22Rv1 (cell line): ENCODE measurements around the gene SMPDL3B.

Experiments used
- CTCF ChIP-seq: fragments of 450-650 bp; IDR thresholded peaks from 2 replicates; pipeline ENCODE4 v1.5.1; 2017; ENCODE audit warnings: mild to moderate bottlenecking
- ZFX ChIP-seq: fragments of 450-650 bp; IDR thresholded peaks from 2 replicates; pipeline ENCODE4 v1.6.1; 2017; ENCODE audit warnings: antibody characterized with exemption, borderline replicate concordance

- peak; percentile 33; the same call in 1 of the 2 replicates for TF ChIP-seq CTCF
- no peak for TF ChIP-seq ZFX
These were observed at the start of gene SMPDL3B for GRCh38 chr1:27934818-27935549.
